Gastrocnemius medialis (tissue), 4 donors: ENCODE results near the gene ATF3.

Experiments
- POLR2A ChIP-seq, 2 donors: fragments of 450-650 bp; IDR thresholded peaks; one replicate each; pipeline ENCODE4 v1.6.1; 2017; ENCODE audit warnings: antibody characterized with exemption in 2 of 2, mild to moderate bottlenecking in 2 of 2, moderate library complexity in 2 of 2
- TF ChIP-seq, protein P1 (sequence below), 5 experiments: fragments of 450-650 bp in 3 of 5; fragments of 200-600 bp in 2 of 5; sonication (generic) in 2 of 5; IDR thresholded peaks in 4 of 5; conservative IDR thresholded peaks in 1 of 5; 1 replicate in 4 of 5; 2 replicates in 1 of 5; pipeline ENCODE4 v1.5.1; 2016 to 2019; ENCODE audit warnings: antibody characterized with exemption in 5 of 5, mild to moderate bottlenecking in 3 of 5, moderate library complexity in 3 of 5

DNA sequence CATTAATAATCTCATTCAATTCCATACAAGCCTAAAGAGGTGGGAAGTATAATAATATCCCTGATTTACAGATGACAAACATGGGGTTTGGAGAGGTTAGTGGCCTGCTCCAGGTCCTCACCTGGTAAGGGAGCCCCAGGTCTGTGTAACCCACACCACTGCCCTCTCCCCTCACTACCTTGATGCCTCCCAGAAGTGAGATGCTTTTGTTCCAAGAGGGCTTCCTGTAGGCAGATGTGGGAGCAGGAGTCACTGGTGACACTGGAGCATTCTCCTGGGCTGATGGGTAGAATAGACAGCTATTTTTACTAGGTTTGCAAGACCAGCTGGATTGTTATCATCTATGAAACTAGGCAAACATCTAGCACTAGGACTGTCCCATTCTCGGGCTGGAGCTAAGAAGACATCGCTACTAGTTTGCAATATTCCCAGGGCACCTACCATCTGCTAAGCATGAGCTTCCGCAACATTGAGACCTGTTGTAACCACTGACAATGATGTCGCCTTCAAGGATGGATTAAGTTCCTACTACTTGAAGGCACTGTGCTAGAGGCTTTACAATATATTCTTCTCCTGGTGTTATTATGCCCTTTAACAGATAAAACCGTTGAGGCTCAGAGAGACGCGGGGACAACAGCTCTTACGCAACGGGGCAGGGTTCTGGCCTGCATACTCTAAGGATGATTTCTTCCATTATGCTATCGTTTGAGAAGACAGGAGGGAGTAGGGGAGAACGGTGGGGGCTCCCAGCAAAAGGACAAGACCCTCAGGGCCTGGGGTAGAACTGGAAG is 56.0 kb downstream of the ATF3 start:
- TF ChIP-seq, protein P1, sequence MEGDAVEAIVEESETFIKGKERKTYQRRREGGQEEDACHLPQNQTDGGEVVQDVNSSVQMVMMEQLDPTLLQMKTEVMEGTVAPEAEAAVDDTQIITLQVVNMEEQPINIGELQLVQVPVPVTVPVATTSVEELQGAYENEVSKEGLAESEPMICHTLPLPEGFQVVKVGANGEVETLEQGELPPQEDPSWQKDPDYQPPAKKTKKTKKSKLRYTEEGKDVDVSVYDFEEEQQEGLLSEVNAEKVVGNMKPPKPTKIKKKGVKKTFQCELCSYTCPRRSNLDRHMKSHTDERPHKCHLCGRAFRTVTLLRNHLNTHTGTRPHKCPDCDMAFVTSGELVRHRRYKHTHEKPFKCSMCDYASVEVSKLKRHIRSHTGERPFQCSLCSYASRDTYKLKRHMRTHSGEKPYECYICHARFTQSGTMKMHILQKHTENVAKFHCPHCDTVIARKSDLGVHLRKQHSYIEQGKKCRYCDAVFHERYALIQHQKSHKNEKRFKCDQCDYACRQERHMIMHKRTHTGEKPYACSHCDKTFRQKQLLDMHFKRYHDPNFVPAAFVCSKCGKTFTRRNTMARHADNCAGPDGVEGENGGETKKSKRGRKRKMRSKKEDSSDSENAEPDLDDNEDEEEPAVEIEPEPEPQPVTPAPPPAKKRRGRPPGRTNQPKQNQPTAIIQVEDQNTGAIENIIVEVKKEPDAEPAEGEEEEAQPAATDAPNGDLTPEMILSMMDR (IDR thresholded peaks at IDR 0.05 in 4 of 5, conservative IDR thresholded peaks at IDR 0.05 in 1 of 5), result no peak
- TF ChIP-seq POLR2A (IDR thresholded peaks at IDR 0.05), result no peak
